Right ventricle myocardium superior (tissue), 1 donor: ENCODE results near the gene DNAJC11. TPM values are rescaled to one million over a fixed set of nuclear protein-coding genes. Genes with fewer than 3 reads are reported as not detected.

ENCODE experiments used
- ATAC-seq: fragments of 200-7000 bp; cut with Tn5 transposase; one replicate; pipeline ENCODE4 v1.9.1; 2020; ENCODE audit warnings: mild to moderate bottlenecking; ENCODE audit not compliant: poor library complexity
- DNase-seq: peaks from one replicate; pipeline ENCODE4 v3.0.0-alpha.2; 2020
- intact Hi-C: fragments of 100-400 bp; cut with DNase I; formaldehyde crosslinking; loops from one replicate; pipeline ENCODE4 v1.11.2; 2022
- total RNA-seq: library from RNA; stranded (reverse); fragmentation: NEBNext Ultra II Directional; extraction: Animal tissue kit (Norgen Biotek cat#: 25700); gene quantifications from one replicate; pipeline ENCODE4 v1.2.1, GENCODE V29; 2021
- donor health status: DM: no; HTN: yes; CAD: no; lungs with severe emphysema.

The DNAJC11 gene
- total RNA-seq, 1 donor from 2014 or later: 74.0 TPM

DNA sequence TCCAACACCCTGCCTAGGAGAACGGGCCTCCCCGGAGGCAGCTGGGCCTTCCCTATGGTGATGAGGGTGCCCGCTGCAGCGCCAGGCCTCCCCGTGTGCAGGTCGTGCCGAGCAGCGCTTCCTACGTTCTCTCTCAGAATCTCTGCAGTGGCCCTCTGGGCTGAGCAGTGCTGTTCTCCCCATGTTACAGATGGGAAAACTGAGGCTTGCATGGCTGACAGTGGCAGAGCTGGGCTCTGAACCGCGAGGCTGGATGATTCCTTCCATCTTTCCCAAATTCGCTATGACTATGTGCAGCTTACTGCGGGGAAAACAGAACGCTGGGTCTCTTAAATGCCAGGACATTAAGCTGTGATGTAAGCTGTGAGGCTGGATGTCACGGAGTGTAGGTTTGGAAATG, 107.8 kb downstream of the DNAJC11 start:
- ATAC-seq (no peak), DNase-seq (no peak)
- intact Hi-C loops: no loop called here

DNA sequence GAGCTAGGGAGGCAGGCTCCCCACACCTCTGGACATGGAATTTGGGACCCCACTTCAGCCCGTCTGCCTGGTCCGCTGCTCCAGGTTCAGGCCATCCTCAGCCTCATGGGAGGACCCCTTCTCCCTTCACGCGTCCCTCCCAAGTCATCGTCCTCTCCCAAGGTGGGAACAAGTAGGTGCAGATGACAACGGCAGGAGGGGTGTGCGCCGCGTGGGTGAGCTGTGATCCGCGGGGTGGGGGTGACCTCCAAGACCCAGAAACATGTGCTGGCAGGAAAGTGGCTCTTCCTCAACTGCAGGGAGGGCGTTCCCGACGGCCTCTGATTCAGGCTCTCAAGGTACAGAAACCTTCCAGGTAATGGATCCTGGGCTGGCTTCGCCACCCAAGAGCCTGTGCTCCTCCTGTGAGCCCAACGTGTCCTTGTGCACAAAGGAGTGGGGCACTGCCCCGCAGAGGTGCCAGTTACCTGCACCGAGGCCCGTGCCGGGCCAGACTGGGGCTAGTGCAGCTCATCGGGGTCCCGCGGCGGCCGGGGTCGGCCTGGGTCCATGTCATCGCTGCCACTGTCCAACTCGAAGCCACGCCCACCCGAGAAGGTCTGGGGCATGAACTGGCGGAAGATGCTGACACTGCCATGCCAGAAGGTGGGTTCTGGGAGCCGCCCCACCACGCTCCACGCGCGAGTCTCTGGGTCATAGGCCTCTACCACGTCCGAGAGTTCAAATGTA, 108.6 kb downstream of the DNAJC11 start:
- intact Hi-C loops: no loop called here

DNA sequence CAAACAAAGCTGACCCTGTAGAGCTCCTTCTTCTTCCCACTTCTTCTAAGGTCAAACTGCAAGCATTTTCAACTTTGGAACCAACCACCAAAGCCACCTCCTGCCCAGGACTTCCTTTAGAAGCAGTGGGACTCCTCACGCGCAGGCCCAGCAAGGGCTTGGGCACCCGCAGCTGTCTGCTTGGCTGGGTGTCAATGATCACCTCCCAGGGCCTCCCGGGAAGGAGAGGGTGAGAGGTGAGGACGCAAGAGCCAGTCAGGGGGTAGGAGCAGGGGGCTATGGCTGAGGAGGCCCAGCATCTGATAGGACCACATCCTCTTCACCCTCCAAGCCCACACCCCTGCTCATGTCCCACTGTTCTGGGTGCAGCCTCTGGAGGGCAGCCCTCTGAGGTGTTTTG, 109.2 kb downstream of the DNAJC11 start:
- DNase-seq: peak; percentile 56
- intact Hi-C loops: no loop called here

More for the DNA sequence above, 108.6 kb downstream of the DNAJC11 start:
- ATAC-seq (no peak), DNase-seq (no peak)

DNA sequence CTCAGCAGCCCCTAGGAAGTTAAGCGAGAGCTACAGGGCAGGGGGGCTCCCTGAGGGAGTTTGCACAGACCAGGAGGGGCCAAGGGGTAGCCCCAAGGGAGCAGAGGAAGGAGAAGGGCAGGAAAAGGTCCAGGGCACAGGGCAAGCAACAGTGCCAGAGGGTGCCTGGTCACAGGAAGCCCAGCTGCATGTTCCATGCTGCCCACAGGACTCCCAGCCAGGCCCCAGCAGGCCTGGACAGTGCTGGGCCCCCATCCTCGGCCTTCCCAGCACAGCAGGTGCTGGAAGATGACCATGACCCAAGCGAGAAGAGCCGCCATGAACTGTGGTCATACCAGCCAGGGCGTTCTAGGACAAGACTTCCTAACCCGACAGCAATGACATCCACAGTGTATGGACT, 110.0 kb downstream of the DNAJC11 start:
- ATAC-seq: no peak
- no peak for DNase-seq
- intact Hi-C loops: no loop called here

More for the DNA sequence above, 109.2 kb downstream of the DNAJC11 start:
- ATAC-seq: no peak

DNA sequence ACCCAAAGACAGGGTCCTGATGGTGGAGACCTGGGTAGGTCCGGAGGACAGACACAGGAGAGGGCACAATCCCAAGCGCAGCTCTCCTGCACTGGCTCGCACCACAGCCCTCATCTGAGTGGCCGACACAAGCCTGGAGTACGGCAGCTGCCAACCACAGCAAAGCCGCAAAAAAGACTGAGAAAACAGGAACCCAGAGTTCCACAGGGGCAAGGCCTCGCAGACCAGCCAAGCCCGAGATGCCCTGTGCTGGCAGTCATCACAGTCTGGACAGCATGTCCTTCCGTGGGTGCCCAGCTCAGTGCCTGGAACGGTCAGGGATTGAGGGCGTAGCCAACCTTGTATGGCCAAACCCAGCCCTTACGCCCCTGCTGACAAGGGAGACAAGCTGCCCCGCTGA, 110.4 kb downstream of the DNAJC11 start:
- intact Hi-C loops: no loop called here
- ATAC-seq (peak; percentile 30), DNase-seq (peak; percentile 67)

DNA sequence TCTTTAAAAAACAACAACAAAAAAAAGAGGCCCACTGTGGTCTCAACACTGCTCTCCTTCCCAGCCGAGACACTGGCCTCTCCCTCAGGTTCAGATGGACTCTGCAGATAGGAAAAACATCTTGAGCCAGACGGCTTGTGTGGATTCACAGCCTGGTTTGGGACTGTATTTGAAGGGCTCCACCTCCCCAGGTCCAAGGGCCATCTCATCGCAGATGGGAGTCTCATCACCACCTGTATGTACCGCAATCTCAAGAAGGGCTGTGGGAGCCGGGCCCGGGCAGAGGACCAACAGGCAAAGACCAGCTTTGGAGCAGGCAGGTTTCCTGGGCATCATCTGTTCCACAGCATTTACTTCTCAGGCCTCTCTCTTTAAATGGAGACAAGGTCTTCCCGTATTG, 111.6 kb downstream of the DNAJC11 start:
- intact Hi-C loops: no loop called here
- no peak for ATAC-seq
- no peak for DNase-seq

DNA sequence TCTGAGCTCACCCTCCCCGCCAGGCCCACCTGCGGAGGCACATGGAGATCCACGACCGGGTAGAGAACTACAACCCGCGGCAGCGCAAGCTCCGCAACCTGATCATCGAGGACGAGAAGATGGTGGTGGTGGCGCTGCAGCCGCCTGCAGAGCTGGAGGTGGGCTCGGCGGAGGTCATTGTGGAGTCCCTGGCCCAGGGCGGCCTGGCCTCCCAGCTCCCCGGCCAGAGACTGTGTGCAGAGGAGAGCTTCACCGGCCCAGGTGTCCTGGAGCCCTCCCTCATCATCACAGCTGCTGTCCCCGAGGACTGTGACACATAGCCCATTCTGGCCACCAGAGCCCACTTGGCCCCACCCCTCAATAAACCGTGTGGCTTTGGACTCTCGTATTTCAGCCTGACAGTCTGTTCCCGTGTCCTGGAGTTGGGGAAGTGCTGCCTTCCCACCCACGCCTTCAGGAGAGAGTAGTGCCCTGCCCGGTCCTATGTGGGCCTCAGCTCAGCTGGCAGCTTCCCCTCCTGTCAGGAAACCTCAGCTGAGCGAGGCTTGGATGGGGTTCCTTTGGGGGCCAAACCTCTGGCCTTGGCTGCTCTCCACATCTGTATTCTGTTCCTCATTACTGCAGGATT, 112.6 kb downstream of the DNAJC11 start:
- DNase-seq (no peak), ATAC-seq (no peak)
- intact Hi-C loops: no loop called here

DNA sequence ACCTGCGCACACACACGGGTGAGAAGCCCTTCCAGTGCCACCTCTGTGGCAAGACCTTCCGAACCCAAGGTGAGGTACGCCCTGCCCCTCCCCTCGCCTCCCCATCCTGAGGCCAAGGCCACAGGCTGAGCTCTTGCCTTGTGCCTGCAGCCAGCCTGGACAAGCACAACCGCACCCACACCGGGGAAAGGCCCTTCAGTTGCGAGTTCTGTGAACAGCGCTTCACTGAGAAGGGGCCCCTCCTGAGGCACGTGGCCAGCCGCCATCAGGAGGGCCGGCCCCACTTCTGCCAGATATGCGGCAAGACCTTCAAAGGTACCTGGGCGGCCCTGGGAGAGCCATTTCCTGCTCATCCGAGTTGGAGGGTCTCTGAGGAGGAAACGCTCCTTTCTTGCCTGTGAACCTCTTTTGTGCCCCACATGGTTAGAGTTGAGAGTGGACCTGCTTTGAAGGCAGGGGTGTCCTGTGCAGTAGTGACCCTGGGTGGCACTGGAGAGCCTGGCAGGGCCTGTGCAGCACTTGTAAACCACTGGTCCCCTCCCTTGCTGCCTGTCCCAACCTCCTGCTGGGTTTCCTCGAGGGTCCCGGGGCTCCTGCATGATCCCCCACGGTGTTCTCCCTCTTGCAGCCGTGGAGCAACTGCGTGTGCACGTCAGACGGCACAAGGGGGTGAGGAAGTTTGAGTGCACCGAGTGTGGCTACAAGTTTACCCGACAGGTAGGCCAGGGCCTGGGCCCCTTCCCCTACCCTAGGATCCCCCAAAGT, 113.3 kb downstream of the DNAJC11 start:
- DNase-seq (no peak), ATAC-seq (no peak)
- intact Hi-C loops: no loop called here

DNA sequence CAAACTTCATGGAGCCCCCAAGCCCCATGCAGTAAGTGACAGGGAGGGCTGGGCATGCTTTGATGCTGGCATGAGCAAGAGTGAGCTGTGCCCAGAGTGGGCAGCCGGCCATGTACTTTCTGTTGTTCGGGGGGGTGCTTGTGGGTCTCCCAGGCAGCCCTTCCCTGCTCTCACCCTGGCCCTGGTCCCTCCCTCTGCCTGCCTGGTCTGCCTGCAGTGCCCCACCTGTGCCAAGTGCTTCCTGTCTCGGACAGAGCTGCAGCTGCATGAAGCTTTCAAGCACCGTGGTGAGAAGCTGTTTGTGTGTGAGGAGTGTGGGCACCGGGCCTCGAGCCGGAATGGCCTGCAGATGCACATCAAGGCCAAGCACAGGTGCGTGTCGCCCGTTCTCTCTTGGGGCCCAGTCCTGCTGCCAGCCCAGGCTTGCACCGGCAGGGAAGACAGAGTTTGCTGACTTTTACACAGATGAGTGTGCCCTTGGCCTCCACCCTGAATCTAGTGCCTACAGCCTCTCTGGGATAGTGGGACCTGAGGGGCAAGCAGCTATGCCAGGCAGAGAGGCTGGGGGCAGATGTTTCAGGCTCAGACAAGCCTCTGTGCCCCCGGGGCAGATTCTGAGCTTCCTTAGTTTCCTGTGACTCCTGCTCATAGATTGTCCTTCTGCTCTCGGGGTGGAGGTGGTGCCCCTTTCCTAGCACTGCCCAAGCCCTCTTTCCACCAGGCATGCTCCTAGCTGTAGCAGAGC, 114.2 kb downstream of the DNAJC11 start:
- intact Hi-C loops: no loop called here
- DNase-seq (peak; percentile 86), ATAC-seq (peak; percentile 83)

DNA sequence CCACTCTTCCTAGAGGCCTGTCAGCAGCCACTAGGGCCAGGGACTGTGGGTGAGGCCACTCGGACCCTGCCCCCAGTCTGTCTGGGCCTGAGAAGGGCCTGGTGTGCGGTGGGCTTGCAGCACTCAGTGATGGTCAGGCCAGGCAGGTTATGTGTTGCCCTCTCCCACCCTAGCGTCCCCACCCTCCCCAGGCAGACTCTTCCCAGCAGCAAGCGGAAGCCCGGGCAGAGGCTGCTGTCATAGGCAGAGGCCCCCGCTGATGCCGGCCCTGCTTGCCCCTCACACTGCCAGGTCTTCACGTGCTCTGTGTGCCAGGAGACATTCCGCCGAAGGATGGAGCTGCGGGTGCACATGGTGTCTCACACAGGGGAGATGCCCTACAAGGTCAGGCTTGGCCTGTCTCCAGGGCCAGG, 115.2 kb downstream of the DNAJC11 start:
- intact Hi-C loops: no loop called here
- no peak for DNase-seq
- ATAC-seq: peak; percentile 7

DNA sequence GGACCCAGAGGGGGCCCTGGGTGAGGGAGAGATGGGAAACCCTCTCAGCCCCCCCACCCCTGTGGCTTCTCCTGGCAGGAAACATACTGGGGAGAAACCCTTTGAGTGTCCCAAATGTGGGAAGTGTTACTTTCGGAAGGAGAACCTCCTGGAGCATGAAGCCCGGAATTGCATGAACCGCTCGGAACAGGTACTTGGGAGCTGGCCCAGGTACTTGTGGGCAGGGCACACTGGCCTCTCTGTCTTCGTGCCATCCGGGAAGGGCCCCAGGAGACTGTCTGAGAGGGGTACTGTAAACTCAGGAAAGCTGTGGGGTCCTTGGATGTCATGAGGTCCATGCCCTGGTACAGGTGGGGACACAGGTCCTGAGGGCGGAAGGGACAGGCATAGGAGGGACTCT, 115.8 kb downstream of the DNAJC11 start:
- no peak for DNase-seq
- intact Hi-C loops: no loop called here
- ATAC-seq: no peak

DNA sequence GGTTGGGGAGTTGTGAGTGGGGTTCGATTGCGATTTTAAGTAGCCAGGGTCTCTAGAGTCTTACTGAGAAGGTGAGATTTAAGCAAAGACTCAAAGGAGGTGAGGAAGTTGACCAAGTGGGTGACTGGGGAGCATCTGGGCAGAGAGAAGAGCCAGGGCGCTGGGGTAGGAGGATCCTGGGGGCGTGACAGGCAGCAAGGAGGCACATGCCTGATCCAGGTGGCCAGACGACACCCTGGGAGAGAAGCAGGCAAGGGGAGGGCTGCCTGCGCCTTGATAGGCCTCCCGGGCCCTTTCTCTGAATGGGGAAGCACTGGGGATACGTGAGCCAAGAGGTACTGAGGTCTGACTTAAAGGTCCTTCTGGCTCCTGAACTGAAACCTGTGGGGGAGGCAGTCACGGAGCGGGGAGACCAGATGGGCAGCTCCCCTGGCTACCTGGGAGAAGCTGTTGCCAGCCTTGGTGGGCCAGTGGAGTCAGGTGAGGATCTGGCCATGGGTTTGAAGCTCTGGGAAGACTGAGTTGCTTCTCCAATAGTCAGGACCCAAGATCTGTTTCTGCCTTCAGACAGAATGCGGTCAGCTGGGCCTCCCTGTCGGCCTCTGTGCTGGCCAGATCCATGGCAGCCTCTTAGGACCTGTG, 116.4 kb downstream of the DNAJC11 start:
- intact Hi-C loops: no loop called here

More for the DNA sequence above, 116.4 kb downstream of the DNAJC11 start:
- no peak for DNase-seq
- no peak for ATAC-seq

Other genes with a start within 250 kb of the DNAJC11 start
- gene TNFRSF25, start 235.6 kb downstream of the DNAJC11 start, total RNA-seq: 13.7 TPM
- gene PLEKHG5, start 210.1 kb downstream of the DNAJC11 start, total RNA-seq: 16.8 TPM
- 10.9 TPM for gene NOL9, start 147.3 kb downstream of the DNAJC11 start, total RNA-seq
- not detected for gene TAS1R1, start 146.5 kb downstream of the DNAJC11 start, total RNA-seq
- gene ZBTB48, start 121.8 kb downstream of the DNAJC11 start, total RNA-seq: 11.7 TPM
- 111 TPM for gene KLHL21, start 98.9 kb downstream of the DNAJC11 start, total RNA-seq
- gene PHF13, start 88.1 kb downstream of the DNAJC11 start, total RNA-seq: 8.6 TPM
- 11.5 TPM for gene THAP3, start 76.9 kb downstream of the DNAJC11 start, total RNA-seq
- gene CAMTA1, start 83.6 kb upstream of the DNAJC11 start, total RNA-seq: 153 TPM